ENCODE data around the gene ASMT. TPM values are rescaled to one million over a fixed set of nuclear protein-coding genes. Genes with fewer than 3 reads are reported as not detected.

The ASMT gene
- polyA plus RNA-seq, 3 donors: 0.69 TPM; not detected in 2

GRCh38 chrX:1667566-1667965, 52.7 kb downstream of the ASMT start:
- H3K4me1 Mint-ChIP-seq: peaks cover 11% of the 10 kb centered on the region
- H3K4me3 Mint-ChIP-seq: no peak overlapping the region

DNA sequence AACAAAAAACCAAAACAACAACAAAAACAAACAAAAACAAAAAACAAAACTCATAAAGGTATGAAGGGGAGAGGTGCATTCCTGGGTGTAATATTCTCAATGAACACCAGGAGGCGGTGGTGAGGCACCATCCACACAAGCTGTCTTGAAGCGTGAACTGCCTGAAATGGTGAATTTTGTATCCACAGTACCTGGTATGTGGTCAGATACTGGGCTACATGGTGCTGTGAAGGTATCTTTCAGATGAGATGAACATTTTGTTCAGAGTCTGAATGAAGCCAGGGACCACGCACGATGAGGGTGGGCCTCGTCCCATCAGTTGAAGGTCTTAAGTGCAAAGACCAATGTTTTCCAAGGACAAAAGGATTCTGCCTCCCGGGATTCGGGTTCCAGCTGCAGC, 58.5 kb downstream of the ASMT start:
- Histone ChIP-seq H2AFZ (ENCODE audit: insufficient read depth, low read depth, low read length, poor library complexity, severe bottlenecking) (no peak overlapping the region), H3K4me3 (replicated peaks in 1 of 3; ENCODE audit: low read depth in 2 of 3, low read length in 3 of 3) (no peak overlapping the region), H3K79me2 (ENCODE audit: insufficient read depth, low read length) (no peaks in the 10 kb centered on the region), H3K4me1 (ENCODE audit: control insufficient read depth in 1 of 2, insufficient read depth in 2 of 2, low read length in 2 of 2) (no peaks in the 10 kb centered on the region), H4K20me1 (ENCODE audit: insufficient read depth, low read length) (no peaks in the 10 kb centered on the region), H3K27ac (ENCODE audit: low read depth in 1 of 2, low read length in 2 of 2) (no peak overlapping the region), H3K36me3 (replicated peaks in 1 of 2; ENCODE audit: control insufficient read depth in 1 of 2, insufficient read depth in 2 of 2, low read length in 2 of 2) (no peaks in the 10 kb centered on the region), H3K4me2 (replicated peaks; ENCODE audit: extremely low read depth, low read length, poor library complexity, severe bottlenecking) (no peak overlapping the region), H3K9ac (ENCODE audit: insufficient read depth, low read length, poor library complexity, severe bottlenecking) (no peak overlapping the region), H3K9me3 (replicated peaks in 1 of 2; ENCODE audit: control insufficient read depth in 1 of 2, insufficient read depth in 1 of 2, low read length in 2 of 2) (no peaks in the 10 kb centered on the region), H3K27me3 (ENCODE audit: control insufficient read depth in 2 of 2, insufficient read depth in 2 of 2, low read length in 2 of 2) (no peaks in the 10 kb centered on the region)
- DNase-seq: peak; percentile 16 to 40 (median 30)
- H3K27me3 Mint-ChIP-seq (ENCODE audit: low read depth in 3 of 3): peaks cover 0 to 3% (median 2%) of the 10 kb centered on the region in 3 donors
- H3K9me3 Mint-ChIP-seq: peaks cover 0 to 2% (median 0%) of the 10 kb centered on the region in 7 donors
- no peaks in the 10 kb centered on the region for H3K4me1 Mint-ChIP-seq
- H3K36me3 Mint-ChIP-seq: peaks cover 10 to 11% of the 10 kb centered on the region in 2 donors
- H3K27ac Mint-ChIP-seq: no peak overlapping the region
- intact Hi-C loops (cut with micrococcal nuclease): loop anchor here in 1 of 2 donors (10.0 kb wide), 1 partner anchor 921 kb away; no protein-coding TSS in a partner anchor
- no peak overlapping the region for H3K4me3 Mint-ChIP-seq
- WGBS (ENCODE audit: insufficient coverage): 85% methylated on average over 6 of the region's 7 CpGs
- TF ChIP-seq CTCF (IDR thresholded peaks at IDR 0.05): peak; percentile 87

More at GRCh38 chrX:1667566-1667965, 52.7 kb downstream of the ASMT start:
- H3K36me3 ChIP-seq (replicated peaks in 1 of 2; ENCODE audit: control insufficient read depth in 1 of 2, insufficient read depth in 2 of 2, low read length in 2 of 2): peaks cover 0 to 4% of the 10 kb centered on the region in 2 donors
- H3K27ac ChIP-seq (ENCODE audit: low read depth in 1 of 2, low read length in 2 of 2): no peak overlapping the region
- H3K4me2 ChIP-seq (replicated peaks; ENCODE audit: extremely low read depth, low read length, poor library complexity, severe bottlenecking): no peak overlapping the region
- Mint-ChIP-seq H3K27ac (no peak overlapping the region), H3K36me3 (peaks cover 24 to 28% of the 10 kb centered on the region in 2 donors), H3K27me3 (ENCODE audit: low read depth in 3 of 3) (peaks cover 0 to 2% (median 1%) of the 10 kb centered on the region in 3 donors), H3K9me3 (peaks cover 0 to 3% (median 0%) of the 10 kb centered on the region in 7 donors)
- no peak overlapping the region for H2AFZ ChIP-seq (ENCODE audit: insufficient read depth, low read depth, low read length, poor library complexity, severe bottlenecking)
- no peak for TF ChIP-seq CTCF (IDR thresholded peaks at IDR 0.05)
- H3K79me2 ChIP-seq (ENCODE audit: insufficient read depth, low read length): peaks cover 5% of the 10 kb centered on the region
- H3K27me3 ChIP-seq (ENCODE audit: control insufficient read depth in 2 of 2, insufficient read depth in 2 of 2, low read length in 2 of 2): no peaks in the 10 kb centered on the region
- 83% methylated on average over 4 of the region's 6 CpGs for WGBS (ENCODE audit: insufficient coverage)
- no peaks in the 10 kb centered on the region for H3K9me3 ChIP-seq (replicated peaks in 1 of 2; ENCODE audit: control insufficient read depth in 1 of 2, insufficient read depth in 1 of 2, low read length in 2 of 2)
- DNase-seq: no peak
- H3K9ac ChIP-seq (ENCODE audit: insufficient read depth, low read length, poor library complexity, severe bottlenecking): no peak overlapping the region
- H3K4me1 ChIP-seq (ENCODE audit: control insufficient read depth in 1 of 2, insufficient read depth in 2 of 2, low read length in 2 of 2): no peaks in the 10 kb centered on the region
- no peaks in the 10 kb centered on the region for H4K20me1 ChIP-seq (ENCODE audit: insufficient read depth, low read length)
- intact Hi-C loops (cut with micrococcal nuclease): no loop called here
- H3K4me3 ChIP-seq (replicated peaks in 1 of 3; ENCODE audit: low read depth in 2 of 3, low read length in 3 of 3): no peak overlapping the region
